Measurements from ENCODE around the gene HINT3. TPM values are rescaled to one million over a fixed set of nuclear protein-coding genes. Genes with fewer than 3 reads are reported as not detected.

The HINT3 gene
- total and polyA plus RNA-seq, 2 experiments from 2014 or later: 1.8 to 8.0 TPM

DNA sequence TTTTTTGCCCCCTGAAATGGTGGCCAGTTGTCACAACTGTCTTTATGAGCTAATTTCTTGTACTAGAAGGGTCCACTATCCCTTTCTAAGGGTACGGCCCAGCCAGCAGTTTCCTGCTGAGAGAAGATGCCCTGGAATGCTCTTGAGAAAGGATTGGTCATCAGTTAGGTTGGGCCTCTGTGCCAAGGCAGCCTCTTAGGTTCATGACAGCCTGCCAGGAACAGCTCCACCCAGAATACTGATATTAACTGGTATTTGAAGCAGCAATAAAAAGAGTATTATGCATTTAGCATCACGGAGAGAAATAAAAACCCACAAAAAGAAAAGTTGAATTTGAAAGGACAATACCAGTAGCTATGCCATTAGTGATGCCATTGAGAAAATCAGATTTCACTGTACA, 9.0 kb upstream of the HINT3 start:
- H3K36me3 ChIP-seq (ENCODE audit: insufficient read depth): no peaks in the 10 kb centered on the region
- H2AFZ ChIP-seq: no peak overlapping the region
- H3K27me3 ChIP-seq (ENCODE audit: insufficient read depth): no peaks in the 10 kb centered on the region
- H3K4me3 ChIP-seq: no peak overlapping the region
- TF ChIP-seq EZH2 (IDR thresholded peaks at IDR 0.05; ENCODE audit: low read depth, unreplicated experiment): no peak
- no peak for TF ChIP-seq CREB1 (CRISPR knock-in tag; IDR thresholded peaks at IDR 0.05; ENCODE audit: low read depth)
- TF ChIP-seq, protein P1, sequence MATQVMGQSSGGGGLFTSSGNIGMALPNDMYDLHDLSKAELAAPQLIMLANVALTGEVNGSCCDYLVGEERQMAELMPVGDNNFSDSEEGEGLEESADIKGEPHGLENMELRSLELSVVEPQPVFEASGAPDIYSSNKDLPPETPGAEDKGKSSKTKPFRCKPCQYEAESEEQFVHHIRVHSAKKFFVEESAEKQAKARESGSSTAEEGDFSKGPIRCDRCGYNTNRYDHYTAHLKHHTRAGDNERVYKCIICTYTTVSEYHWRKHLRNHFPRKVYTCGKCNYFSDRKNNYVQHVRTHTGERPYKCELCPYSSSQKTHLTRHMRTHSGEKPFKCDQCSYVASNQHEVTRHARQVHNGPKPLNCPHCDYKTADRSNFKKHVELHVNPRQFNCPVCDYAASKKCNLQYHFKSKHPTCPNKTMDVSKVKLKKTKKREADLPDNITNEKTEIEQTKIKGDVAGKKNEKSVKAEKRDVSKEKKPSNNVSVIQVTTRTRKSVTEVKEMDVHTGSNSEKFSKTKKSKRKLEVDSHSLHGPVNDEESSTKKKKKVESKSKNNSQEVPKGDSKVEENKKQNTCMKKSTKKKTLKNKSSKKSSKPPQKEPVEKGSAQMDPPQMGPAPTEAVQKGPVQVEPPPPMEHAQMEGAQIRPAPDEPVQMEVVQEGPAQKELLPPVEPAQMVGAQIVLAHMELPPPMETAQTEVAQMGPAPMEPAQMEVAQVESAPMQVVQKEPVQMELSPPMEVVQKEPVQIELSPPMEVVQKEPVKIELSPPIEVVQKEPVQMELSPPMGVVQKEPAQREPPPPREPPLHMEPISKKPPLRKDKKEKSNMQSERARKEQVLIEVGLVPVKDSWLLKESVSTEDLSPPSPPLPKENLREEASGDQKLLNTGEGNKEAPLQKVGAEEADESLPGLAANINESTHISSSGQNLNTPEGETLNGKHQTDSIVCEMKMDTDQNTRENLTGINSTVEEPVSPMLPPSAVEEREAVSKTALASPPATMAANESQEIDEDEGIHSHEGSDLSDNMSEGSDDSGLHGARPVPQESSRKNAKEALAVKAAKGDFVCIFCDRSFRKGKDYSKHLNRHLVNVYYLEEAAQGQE (IDR thresholded peaks at IDR 0.05; ENCODE audit: unreplicated experiment): no peak
- no peak for TF ChIP-seq POLR2AphosphoS5 (IDR thresholded peaks at IDR 0.05; ENCODE audit: low read depth)
- no peak for TF ChIP-seq STAT1 (IDR thresholded peaks at IDR 0.05; ENCODE audit: unreplicated experiment)
- TF ChIP-seq ZNF462 (CRISPR knock-in tag; IDR thresholded peaks at IDR 0.05): no peak
- no peak for TF ChIP-seq ETS1 (IDR thresholded peaks at IDR 0.05)
- TF ChIP-seq ZNF114 (CRISPR knock-in tag; IDR thresholded peaks at IDR 0.05): no peak
- TF ChIP-seq, protein P2, sequence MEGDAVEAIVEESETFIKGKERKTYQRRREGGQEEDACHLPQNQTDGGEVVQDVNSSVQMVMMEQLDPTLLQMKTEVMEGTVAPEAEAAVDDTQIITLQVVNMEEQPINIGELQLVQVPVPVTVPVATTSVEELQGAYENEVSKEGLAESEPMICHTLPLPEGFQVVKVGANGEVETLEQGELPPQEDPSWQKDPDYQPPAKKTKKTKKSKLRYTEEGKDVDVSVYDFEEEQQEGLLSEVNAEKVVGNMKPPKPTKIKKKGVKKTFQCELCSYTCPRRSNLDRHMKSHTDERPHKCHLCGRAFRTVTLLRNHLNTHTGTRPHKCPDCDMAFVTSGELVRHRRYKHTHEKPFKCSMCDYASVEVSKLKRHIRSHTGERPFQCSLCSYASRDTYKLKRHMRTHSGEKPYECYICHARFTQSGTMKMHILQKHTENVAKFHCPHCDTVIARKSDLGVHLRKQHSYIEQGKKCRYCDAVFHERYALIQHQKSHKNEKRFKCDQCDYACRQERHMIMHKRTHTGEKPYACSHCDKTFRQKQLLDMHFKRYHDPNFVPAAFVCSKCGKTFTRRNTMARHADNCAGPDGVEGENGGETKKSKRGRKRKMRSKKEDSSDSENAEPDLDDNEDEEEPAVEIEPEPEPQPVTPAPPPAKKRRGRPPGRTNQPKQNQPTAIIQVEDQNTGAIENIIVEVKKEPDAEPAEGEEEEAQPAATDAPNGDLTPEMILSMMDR (conservative IDR thresholded peaks at IDR 0.05; ENCODE audit: low read depth in 2 of 2): no peak
- no peak for TF ChIP-seq NANOG (IDR thresholded peaks at IDR 0.05; ENCODE audit: borderline replicate concordance)
- TF ChIP-seq JUNB (IDR thresholded peaks at IDR 0.05; ENCODE audit: unreplicated experiment): no peak
- no peak for TF ChIP-seq ZNF331 (CRISPR knock-in tag; IDR thresholded peaks at IDR 0.05; ENCODE audit: low read depth)
- TF ChIP-seq EZH2phosphoT487 (IDR thresholded peaks at IDR 0.05; ENCODE audit: unreplicated experiment): no peak
- no peak overlapping the region for H3K27ac ChIP-seq (ENCODE audit: low read depth)
- ATAC-seq (no peak), DNase-seq (ENCODE audit: low spot score) (no peak)
- no peak overlapping the region for H3K27ac Mint-ChIP-seq
- H3K9me3 Mint-ChIP-seq: peaks cover 11% of the 10 kb centered on the region
- H3K4me3 Mint-ChIP-seq: no peak overlapping the region
- H3K9me2 ChIP-seq (ENCODE audit: insufficient read depth): no peaks in the 10 kb centered on the region
- peaks cover 3% of the 10 kb centered on the region; the same call in 1 of the 2 replicates for H3K4me1 ChIP-seq (ENCODE audit: insufficient read depth)
- peaks cover 5% of the 10 kb centered on the region; the same call in 2 of the 3 replicates for H3K36me3 Mint-ChIP-seq (ENCODE audit: low read depth)
- no peaks in the 10 kb centered on the region for H4K20me1 ChIP-seq (replicated peaks; ENCODE audit: insufficient read depth)
- peaks cover 3% of the 10 kb centered on the region for H3K27me3 Mint-ChIP-seq (ENCODE audit: insufficient read depth, low read depth, poor library complexity)
- no peaks in the 10 kb centered on the region for H3K79me2 ChIP-seq (replicated peaks; ENCODE audit: insufficient read depth)
- 0 out of 2 replicates have a peak, but pooled peaks cover 3% of the 10 kb centered on the region for H3F3A ChIP-seq (replicated peaks; ENCODE audit: low read depth)
- peaks cover 7% of the 10 kb centered on the region for H3K4me1 Mint-ChIP-seq
- no peak overlapping the region for H3K4me2 ChIP-seq

Data from GM23338 (cell line).